ENCODE measurements around the gene WDFY4. TPM values are rescaled to one million over a fixed set of nuclear protein-coding genes. Genes with fewer than 3 reads are reported as not detected.

WDFY4 gene
- total and polyA plus RNA-seq, 9 of the 15 experiments (the other 6 are each of a cell fraction or from before 2014, with no cell fraction given): 0.01 to 0.02 (median 0.01) TPM; not detected in 6

GRCh38 chr10:48800007-48800675 is 115.5 kb downstream of the WDFY4 start (continued):
- TF ChIP-seq ZKSCAN8 (CRISPR knock-in tag; IDR thresholded peaks at IDR 0.05) (0 out of 2 replicates have a peak, but pooled peaks have one; percentile 57), AFF1 (IDR thresholded peaks at IDR 0.05; ENCODE audit: low read depth in 1 of 2, partially characterized antibody in 2 of 2) (peak in 1 of 2 experiments; percentile 69), CBX2 (IDR thresholded peaks at IDR 0.05; ENCODE audit: insufficient read depth, low read length, poor library complexity, severe bottlenecking) (no peak), EWSR1 (IDR thresholded peaks at IDR 0.05; ENCODE audit: borderline replicate concordance, low read depth, partially characterized antibody) (no peak), ZNF384 (IDR thresholded peaks at IDR 0.05; ENCODE audit: low read depth, low read length) (no peak), ETV6 (IDR thresholded peaks at IDR 0.05; ENCODE audit: borderline replicate concordance in 1 of 2, low read depth in 2 of 2, low read length in 1 of 2) (peak; percentile 52 to 90; a peak in 3 of 4 replicates), ETV6 (CRISPR knock-in tag; IDR thresholded peaks at IDR 0.05; ENCODE audit: borderline replicate concordance) (no peak), ZNF324 (CRISPR knock-in tag; IDR thresholded peaks at IDR 0.05) (peak; percentile 74), PHF20 (IDR thresholded peaks at IDR 0.05; ENCODE audit: partially characterized antibody) (peak; percentile 73), SMC3 (conservative IDR thresholded peaks at IDR 0.05; ENCODE audit: insufficient read depth, low read depth, low read length) (no peak), ZNF354B (CRISPR knock-in tag; IDR thresholded peaks at IDR 0.05) (no peak), HMG20B (CRISPR knock-in tag; IDR thresholded peaks at IDR 0.05) (peak; percentile 59; the same call in 1 of the 2 replicates), PRDM10 (IDR thresholded peaks at IDR 0.05; ENCODE audit: partially characterized antibody) (peak; percentile 16), PTTG1 (tag; IDR thresholded peaks at IDR 0.05; ENCODE audit: low read depth) (no peak), EHMT2 (IDR thresholded peaks at IDR 0.05) (peak; percentile 98), ETV1 (tag; conservative IDR thresholded peaks at IDR 0.05; ENCODE audit: low read depth) (peak; percentile 88), BCL6 (CRISPR knock-in tag; IDR thresholded peaks at IDR 0.05) (0 out of 2 replicates have a peak, but pooled peaks have one; percentile 9), ZNF395 (CRISPR knock-in tag; IDR thresholded peaks at IDR 0.05) (peak; percentile 60; the same call in 1 of the 2 replicates), NBN (IDR thresholded peaks at IDR 0.05; ENCODE audit: low read depth) (0 out of 2 replicates have a peak, but pooled peaks have one; percentile 35)
